Measurements from ENCODE around the gene ARAP1. TPM values are rescaled to one million over a fixed set of nuclear protein-coding genes. Genes with fewer than 3 reads are reported as not detected.

ARAP1 gene
- total RNA-seq, 1 experiment from 2014 or later: 73.6 TPM

DNA sequence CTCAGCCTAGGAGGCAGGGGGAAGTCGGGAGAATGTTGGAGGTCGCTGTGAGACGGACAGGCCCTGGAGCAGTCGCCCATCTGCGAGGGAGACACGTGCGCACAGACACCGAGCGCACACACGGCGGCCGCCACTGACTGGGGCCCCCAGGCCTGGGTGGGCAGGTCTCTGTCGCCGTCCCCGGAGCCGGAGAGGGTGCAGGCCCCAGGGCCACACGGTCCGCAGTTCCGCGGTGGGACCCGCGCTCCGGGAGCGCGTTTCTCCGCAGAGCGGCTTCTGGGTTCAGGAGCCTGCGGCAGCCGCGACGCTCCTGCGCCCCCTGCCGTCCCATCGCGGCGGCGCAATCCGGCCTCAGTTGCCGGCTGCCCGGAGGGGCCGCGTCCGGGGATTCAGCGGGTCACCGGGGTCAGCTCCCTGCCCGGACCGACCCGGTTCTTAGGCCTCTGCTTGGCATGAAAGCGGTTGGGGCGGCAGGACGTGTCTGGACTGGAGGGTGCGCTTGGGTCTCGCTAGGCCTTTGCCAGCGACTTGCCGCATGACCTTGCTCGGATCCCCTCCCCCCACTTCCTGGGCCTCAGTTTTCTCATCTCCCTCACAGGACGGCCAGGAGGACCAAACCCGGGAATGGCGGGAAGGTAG is 109.2 kb downstream of the ARAP1 start:
- TF ChIP-seq, protein P1, sequence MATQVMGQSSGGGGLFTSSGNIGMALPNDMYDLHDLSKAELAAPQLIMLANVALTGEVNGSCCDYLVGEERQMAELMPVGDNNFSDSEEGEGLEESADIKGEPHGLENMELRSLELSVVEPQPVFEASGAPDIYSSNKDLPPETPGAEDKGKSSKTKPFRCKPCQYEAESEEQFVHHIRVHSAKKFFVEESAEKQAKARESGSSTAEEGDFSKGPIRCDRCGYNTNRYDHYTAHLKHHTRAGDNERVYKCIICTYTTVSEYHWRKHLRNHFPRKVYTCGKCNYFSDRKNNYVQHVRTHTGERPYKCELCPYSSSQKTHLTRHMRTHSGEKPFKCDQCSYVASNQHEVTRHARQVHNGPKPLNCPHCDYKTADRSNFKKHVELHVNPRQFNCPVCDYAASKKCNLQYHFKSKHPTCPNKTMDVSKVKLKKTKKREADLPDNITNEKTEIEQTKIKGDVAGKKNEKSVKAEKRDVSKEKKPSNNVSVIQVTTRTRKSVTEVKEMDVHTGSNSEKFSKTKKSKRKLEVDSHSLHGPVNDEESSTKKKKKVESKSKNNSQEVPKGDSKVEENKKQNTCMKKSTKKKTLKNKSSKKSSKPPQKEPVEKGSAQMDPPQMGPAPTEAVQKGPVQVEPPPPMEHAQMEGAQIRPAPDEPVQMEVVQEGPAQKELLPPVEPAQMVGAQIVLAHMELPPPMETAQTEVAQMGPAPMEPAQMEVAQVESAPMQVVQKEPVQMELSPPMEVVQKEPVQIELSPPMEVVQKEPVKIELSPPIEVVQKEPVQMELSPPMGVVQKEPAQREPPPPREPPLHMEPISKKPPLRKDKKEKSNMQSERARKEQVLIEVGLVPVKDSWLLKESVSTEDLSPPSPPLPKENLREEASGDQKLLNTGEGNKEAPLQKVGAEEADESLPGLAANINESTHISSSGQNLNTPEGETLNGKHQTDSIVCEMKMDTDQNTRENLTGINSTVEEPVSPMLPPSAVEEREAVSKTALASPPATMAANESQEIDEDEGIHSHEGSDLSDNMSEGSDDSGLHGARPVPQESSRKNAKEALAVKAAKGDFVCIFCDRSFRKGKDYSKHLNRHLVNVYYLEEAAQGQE (IDR thresholded peaks at IDR 0.05; ENCODE audit: insufficient read depth in 1 of 2, low read depth in 2 of 2, low read length in 1 of 2): peak in 1 of 2 experiments; percentile 55; a peak in 1 of 4 replicates
- TF ChIP-seq, protein P2, sequence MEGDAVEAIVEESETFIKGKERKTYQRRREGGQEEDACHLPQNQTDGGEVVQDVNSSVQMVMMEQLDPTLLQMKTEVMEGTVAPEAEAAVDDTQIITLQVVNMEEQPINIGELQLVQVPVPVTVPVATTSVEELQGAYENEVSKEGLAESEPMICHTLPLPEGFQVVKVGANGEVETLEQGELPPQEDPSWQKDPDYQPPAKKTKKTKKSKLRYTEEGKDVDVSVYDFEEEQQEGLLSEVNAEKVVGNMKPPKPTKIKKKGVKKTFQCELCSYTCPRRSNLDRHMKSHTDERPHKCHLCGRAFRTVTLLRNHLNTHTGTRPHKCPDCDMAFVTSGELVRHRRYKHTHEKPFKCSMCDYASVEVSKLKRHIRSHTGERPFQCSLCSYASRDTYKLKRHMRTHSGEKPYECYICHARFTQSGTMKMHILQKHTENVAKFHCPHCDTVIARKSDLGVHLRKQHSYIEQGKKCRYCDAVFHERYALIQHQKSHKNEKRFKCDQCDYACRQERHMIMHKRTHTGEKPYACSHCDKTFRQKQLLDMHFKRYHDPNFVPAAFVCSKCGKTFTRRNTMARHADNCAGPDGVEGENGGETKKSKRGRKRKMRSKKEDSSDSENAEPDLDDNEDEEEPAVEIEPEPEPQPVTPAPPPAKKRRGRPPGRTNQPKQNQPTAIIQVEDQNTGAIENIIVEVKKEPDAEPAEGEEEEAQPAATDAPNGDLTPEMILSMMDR (IDR thresholded peaks at IDR 0.05): peak; percentile 99
- TF ChIP-seq SIN3A (IDR thresholded peaks at IDR 0.05; ENCODE audit: borderline replicate concordance, insufficient read depth, low read depth, low read length) (peak; percentile 18; the same call in 1 of the 2 replicates), POLR2AphosphoS5 (IDR thresholded peaks at IDR 0.05; ENCODE audit: low read depth, low read length) (no peak), TCF7L2 (IDR thresholded peaks at IDR 0.05; ENCODE audit: low read depth, low read length) (peak; percentile 43; the same call in 1 of the 2 replicates)
- H3K9me3 ChIP-seq (ENCODE audit: control insufficient read depth, insufficient read depth, low read depth, low read length): no peaks in the 10 kb centered on the region
- in situ Hi-C loops (cut with HindIII; ENCODE audit: low pct_unique_long_range_greater_than_20kb, low sequenced_read_pairs) (no loop called here), intact Hi-C loops (cut with micrococcal nuclease; ENCODE audit: unreplicated experiment) (loop anchor here (2.0 to 10.0 kb wide), 3 partner anchors 44 to 168 kb away; no protein-coding TSS in a partner anchor)
- peak; percentile 48 for DNase-seq (ENCODE audit: low read depth, low spot score)
- peak overlapping the region; percentile 37 to 50 for H3K4me3 ChIP-seq (ENCODE audit: low read depth in 2 of 2, low read length in 2 of 2)
- no TSS peak for BruUV-seq (replicated peaks)
- H3K27me3 ChIP-seq (ENCODE audit: control insufficient read depth, insufficient read depth, low read length): peaks cover 13% of the 10 kb centered on the region
- ChIA-PET CTCF (interaction anchor here (0.7 to 2.1 kb wide), 3 partner anchors 44 to 294 kb away, joined by 3 to 11 read pairs (median 5); no protein-coding TSS in a partner anchor), POLR2A (interaction anchor here (0.6 kb wide), 1 partner anchor 1103 kb away, joined by 4 read pairs; no protein-coding TSS in a partner anchor)
- H3K36me3 ChIP-seq (ENCODE audit: control insufficient read depth, insufficient read depth, low read length): no peaks in the 10 kb centered on the region
- H3K4me1 ChIP-seq (ENCODE audit: control insufficient read depth, insufficient read depth, low read length): peaks cover 6% of the 10 kb centered on the region; the same call in 1 of the 2 replicates
- ATAC-seq: peak; percentile 85
- peak overlapping the region; percentile 40 for H3K27ac ChIP-seq (ENCODE audit: low read length)

DNA sequence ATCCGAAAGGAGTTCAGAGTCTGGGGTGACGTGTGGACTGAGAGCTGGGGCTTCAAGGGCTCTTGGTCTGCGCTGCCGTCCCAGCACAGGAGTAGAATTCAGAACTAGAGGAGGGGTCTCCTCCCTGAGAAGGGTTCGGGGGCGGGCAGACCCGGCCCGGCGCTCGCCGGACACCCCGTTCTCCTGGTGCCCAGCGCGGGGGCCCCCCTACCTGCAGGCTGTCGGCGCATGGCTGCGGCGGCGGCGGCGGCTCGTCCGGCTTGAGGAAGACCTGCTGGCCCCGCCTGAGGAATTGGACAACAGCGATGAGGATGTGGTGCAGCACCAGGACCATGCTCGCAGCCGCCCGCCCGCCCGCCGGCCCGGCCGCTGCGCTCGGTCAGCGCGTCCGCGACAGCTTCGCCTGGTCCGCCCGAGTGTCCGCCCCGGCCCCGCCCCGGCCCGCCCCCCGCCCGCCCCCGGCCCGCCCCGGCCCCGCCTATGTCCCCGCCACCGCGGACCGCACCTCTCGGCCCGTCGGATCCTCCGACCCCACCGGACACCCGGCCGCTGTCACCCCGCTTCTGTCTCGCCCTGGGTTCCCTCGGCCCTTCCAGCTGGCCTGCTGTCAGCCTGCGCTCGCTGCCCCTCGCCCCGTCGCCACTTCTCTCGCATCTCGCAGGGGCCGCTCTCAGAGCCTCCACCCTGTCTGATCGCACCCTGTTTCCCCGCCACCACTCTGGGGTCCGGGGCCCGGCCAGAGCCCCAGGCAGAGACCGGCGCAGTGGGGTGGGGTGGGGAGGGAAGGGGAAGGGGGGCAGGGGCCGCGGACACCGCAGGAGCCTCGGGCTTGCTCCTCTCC is 109.9 kb downstream of the ARAP1 start:
- no peaks in the 10 kb centered on the region for H3K9me3 ChIP-seq (ENCODE audit: control insufficient read depth, insufficient read depth, low read depth, low read length)
- H3K4me3 ChIP-seq (ENCODE audit: low read depth in 2 of 2, low read length in 2 of 2): peak overlapping the region; percentile 37 to 50
- TF ChIP-seq SIN3A (IDR thresholded peaks at IDR 0.05; ENCODE audit: borderline replicate concordance, insufficient read depth, low read depth, low read length): peak; percentile 4; the same call in 1 of the 2 replicates
- TF ChIP-seq POLR2AphosphoS5 (IDR thresholded peaks at IDR 0.05; ENCODE audit: low read depth, low read length): no peak
- in situ Hi-C loops (cut with HindIII; ENCODE audit: low pct_unique_long_range_greater_than_20kb, low sequenced_read_pairs) (no loop called here), intact Hi-C loops (cut with micrococcal nuclease; ENCODE audit: unreplicated experiment) (loop anchor here (2.0 to 10.0 kb wide), 3 partner anchors 43 to 167 kb away; no protein-coding TSS in a partner anchor)
- ChIA-PET CTCF (interaction anchor here (0.6 to 2.1 kb wide), 3 partner anchors 26 to 43 kb away, joined by 4 to 11 read pairs (median 7); no protein-coding TSS in a partner anchor), POLR2A (no interaction called here)
- DNase-seq (ENCODE audit: low read depth, low spot score): no peak
- H3K27ac ChIP-seq (ENCODE audit: low read length): no peak overlapping the region
- BruUV-seq (replicated peaks): no TSS peak
- H3K36me3 ChIP-seq (ENCODE audit: control insufficient read depth, insufficient read depth, low read length): no peaks in the 10 kb centered on the region
- peaks cover 6% of the 10 kb centered on the region; the same call in 1 of the 2 replicates for H3K4me1 ChIP-seq (ENCODE audit: control insufficient read depth, insufficient read depth, low read length)
- peaks cover 13% of the 10 kb centered on the region for H3K27me3 ChIP-seq (ENCODE audit: control insufficient read depth, insufficient read depth, low read length)
- peak; percentile 81 for ATAC-seq

Data from Panc1 (cell line).